ENCODE measurements around the gene CDH8. TPM values are rescaled to one million over a fixed set of nuclear protein-coding genes. Genes with fewer than 3 reads are reported as not detected.

The CDH8 gene
- total and polyA plus RNA-seq, 2 experiments from 2014 or later, result 7.4 to 14.3 TPM

DNA sequence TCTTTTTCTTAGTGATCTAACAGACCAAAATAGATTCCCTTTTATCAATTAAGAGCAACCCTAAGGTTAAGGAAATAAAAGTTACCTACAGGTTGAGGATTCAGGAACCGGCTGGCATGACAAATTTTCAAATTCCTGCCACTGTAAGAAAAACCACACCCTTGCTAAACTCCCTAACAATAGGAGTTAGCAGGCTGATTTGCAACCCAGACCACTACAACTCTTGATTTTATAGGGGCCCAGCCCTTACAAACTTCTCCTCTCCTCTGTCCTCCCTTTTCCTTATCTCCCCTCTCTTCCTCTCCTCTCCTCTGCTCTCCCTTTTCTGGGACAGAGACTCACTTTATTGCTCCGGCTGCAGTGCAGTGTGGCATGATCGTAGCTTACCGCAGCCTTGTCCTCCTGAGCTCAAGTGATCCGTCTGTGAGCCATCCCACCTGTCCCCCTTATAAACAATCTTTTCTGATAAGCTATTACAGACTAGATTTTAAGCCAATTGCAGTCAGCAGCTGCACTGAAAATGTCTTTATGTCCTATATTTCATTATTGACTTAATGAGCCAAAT, 418.9 kb downstream of the CDH8 start:
- no peak overlapping the region for H3K4me3 ChIP-seq
- H3K9me3 ChIP-seq (ENCODE audit: low read depth), result no peaks in the 10 kb centered on the region
- no peaks in the 10 kb centered on the region for H3K4me1 ChIP-seq (ENCODE audit: low read depth)
- TF ChIP-seq, protein P1, sequence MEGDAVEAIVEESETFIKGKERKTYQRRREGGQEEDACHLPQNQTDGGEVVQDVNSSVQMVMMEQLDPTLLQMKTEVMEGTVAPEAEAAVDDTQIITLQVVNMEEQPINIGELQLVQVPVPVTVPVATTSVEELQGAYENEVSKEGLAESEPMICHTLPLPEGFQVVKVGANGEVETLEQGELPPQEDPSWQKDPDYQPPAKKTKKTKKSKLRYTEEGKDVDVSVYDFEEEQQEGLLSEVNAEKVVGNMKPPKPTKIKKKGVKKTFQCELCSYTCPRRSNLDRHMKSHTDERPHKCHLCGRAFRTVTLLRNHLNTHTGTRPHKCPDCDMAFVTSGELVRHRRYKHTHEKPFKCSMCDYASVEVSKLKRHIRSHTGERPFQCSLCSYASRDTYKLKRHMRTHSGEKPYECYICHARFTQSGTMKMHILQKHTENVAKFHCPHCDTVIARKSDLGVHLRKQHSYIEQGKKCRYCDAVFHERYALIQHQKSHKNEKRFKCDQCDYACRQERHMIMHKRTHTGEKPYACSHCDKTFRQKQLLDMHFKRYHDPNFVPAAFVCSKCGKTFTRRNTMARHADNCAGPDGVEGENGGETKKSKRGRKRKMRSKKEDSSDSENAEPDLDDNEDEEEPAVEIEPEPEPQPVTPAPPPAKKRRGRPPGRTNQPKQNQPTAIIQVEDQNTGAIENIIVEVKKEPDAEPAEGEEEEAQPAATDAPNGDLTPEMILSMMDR (IDR thresholded peaks at IDR 0.05; ENCODE audit: low read depth, low read length), result no peak
- no peak for DNase-seq (ENCODE audit: low read depth in 1 of 2, low spot score in 1 of 2)
- H3K27me3 ChIP-seq, result no peaks in the 10 kb centered on the region
- no peaks in the 10 kb centered on the region for H3K36me3 ChIP-seq
- H3K27ac ChIP-seq, result no peak overlapping the region

DNA sequence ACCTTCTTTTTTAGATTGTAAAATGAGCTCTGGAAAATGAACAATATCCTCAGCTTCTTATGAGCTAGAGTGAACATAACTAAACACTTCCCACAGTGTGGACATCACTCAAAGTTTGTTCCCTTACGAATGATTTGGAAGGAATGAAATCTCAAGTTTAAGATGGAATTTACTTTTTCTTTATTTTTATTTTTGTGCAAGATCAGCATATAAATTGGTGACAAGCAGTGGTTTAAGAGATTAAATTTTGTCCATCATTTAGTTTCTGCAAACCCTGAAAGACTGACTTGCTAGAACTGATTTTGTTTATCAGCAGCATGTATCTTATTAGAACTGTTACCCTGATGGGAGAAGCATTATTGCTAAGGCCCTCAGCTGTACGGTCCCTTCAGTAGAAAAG, 420.1 kb downstream of the CDH8 start:
- Histone ChIP-seq H3K27ac (no peak overlapping the region), H3K4me3 (no peak overlapping the region), H3K27me3 (no peaks in the 10 kb centered on the region), H3K36me3 (no peaks in the 10 kb centered on the region), H3K9me3 (ENCODE audit: low read depth) (no peaks in the 10 kb centered on the region), H3K4me1 (ENCODE audit: low read depth) (no peaks in the 10 kb centered on the region)
- TF ChIP-seq, protein P1 (IDR thresholded peaks at IDR 0.05; ENCODE audit: low read depth, low read length), result no peak
- DNase-seq (ENCODE audit: low read depth in 1 of 2, low spot score in 1 of 2), result no peak

DNA sequence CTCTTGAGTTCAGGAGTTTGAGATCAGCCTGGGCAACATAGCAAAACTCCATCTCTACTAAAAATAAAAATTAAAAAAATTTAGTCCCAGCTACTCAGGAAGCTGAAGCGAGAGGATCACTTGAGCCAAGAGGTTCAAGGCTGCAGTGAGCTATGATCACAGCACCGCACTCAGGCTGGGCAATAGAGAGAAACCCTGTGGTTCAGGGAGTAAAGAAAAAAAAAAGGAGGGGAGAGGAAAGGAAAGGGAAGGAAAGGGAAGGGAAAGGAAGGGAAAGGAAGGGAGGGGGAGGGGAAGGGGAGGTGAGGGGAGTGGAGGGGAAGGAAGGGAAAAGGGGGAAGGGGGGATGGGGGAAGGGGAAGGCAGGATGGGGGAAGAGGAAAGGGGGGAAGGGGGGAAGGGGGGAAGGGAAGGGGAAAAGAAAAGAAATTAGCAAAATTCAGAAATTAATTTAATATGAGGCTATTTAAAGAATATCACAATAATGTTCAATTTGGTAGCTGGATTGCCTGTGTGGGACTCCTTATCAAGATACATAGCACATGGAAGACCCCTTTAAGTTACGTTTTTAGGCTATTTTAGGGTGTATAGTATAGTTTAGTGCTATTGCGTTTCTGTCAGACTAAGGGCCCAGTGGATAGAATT, 424.3 kb downstream of the CDH8 start:
- no peaks in the 10 kb centered on the region for H3K27me3 ChIP-seq
- no peaks in the 10 kb centered on the region for H3K36me3 ChIP-seq
- DNase-seq (ENCODE audit: low read depth in 1 of 2, low spot score in 1 of 2), result no peak

DNA sequence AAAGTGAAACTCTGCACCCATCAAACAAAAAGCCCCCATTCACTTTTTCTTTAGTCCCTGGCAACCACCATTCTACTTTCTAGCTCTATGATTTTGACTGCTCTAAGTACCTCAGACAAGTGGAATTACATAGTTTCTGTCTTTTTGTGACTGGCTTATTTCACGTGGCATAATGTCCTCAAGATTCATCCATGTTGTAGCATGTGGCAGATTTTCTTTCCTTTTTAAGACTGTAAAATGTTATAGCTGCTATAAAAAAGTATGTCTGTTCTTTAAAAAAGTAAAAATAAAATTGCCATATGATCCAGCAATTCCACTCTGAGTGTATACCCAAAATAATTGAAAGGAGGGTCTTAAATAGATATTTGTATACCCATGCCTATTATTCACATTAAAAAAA, 429.7 kb downstream of the CDH8 start:
- Histone ChIP-seq H3K27ac (no peak overlapping the region), H3K4me1 (ENCODE audit: low read depth) (no peaks in the 10 kb centered on the region), H3K4me3 (no peak overlapping the region), H3K36me3 (no peaks in the 10 kb centered on the region), H3K27me3 (no peaks in the 10 kb centered on the region), H3K9me3 (ENCODE audit: low read depth) (no peaks in the 10 kb centered on the region)
- TF ChIP-seq, protein P1 (IDR thresholded peaks at IDR 0.05; ENCODE audit: low read depth, low read length), result no peak
- DNase-seq (ENCODE audit: low read depth in 1 of 2, low spot score in 1 of 2), result no peak

More for the DNA sequence above, 424.3 kb downstream of the CDH8 start:
- no peaks in the 10 kb centered on the region for H3K4me1 ChIP-seq (ENCODE audit: low read depth)
- no peak overlapping the region for H3K27ac ChIP-seq
- H3K4me3 ChIP-seq, result no peak overlapping the region
- no peaks in the 10 kb centered on the region for H3K9me3 ChIP-seq (ENCODE audit: low read depth)
- TF ChIP-seq, protein P1 (IDR thresholded peaks at IDR 0.05; ENCODE audit: low read depth, low read length), result no peak

All from cardiac muscle cell (in vitro differentiated cells and primary cell).